ENCODE results near the gene MATN1. TPM values are rescaled to one million over a fixed set of nuclear protein-coding genes. Genes with fewer than 3 reads are reported as not detected.

Gene MATN1
- polyA plus RNA-seq, 4 donors = 0.07 to 0.27 (median 0.15) TPM

GRCh38 chr1:30668024-30668423 is 55.4 kb downstream of the MATN1 start:
- DNase-seq (ENCODE audit: low read depth in 4 of 4, low spot score in 2 of 4) = no peak

GRCh38 chr1:30666756-30667273 is 56.6 kb downstream of the MATN1 start:
- no peak for DNase-seq (ENCODE audit: low read depth in 4 of 4, low spot score in 2 of 4)

- DNase-seq (ENCODE audit: low read depth in 4 of 4, low spot score in 2 of 4) = no peak
These were observed 58.0 kb downstream of the MATN1 start for GRCh38 chr1:30665216-30666010.

DNA sequence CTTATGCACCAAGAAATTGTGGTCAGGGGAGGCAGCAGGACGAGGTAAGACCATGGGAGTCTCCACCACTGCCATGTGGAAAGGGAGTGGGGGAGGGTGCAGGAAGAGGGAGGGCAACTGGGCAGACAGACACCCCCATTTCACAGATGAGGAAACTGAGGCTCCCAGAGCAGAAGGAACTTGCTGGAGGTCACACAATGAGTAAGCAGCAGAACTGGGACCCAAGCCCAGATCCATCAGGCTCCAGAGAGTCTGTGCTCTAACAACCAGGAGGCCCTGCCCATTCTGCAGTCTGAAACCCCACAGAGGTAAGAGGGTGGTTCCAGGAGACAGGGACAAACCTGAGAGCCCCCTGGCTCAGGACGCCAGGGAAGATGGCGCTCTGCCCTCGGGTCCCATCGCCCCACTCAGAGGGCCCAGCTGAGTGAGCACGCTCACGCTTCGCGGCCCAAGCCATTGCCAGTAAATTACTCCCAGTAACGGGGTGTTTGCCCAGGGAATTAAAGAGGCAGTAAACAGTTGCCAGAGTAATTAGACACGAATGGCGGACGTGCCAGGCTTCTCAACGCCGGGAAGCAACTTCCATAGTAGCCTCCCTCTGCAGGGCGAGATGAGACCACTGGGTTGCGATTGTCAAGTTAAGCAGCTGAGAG is 59.2 kb downstream of the MATN1 start:
- DNase-seq (ENCODE audit: low read depth in 4 of 4, low spot score in 2 of 4) = peak in 1 of 4 donors; percentile 16

- DNase-seq (ENCODE audit: low read depth in 4 of 4, low spot score in 2 of 4) = no peak
These were observed 59.7 kb downstream of the MATN1 start for GRCh38 chr1:30663596-30664091.

GRCh38 chr1:30662291-30662840 is 61.0 kb downstream of the MATN1 start:
- DNase-seq (ENCODE audit: low read depth in 4 of 4, low spot score in 2 of 4) = no peak

DNA sequence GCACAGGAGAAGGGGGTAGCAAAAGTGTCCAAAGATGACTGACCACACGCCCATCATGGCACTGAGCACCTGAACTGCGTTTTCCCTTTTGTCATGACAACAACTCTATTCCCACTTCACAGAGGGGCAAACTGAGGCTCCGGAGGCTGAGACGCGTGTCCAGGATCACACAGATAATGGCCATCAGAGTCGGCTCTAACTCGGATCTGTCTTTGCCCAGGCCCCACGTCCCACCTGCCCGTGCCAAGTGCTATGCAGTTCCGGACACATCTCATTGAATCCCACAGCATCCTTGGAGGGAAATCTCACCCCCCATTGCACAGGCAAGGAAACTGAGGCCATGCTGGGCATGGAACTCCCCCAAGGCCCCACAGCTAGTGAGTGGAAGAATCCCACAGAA is 62.1 kb downstream of the MATN1 start:
- no peak for DNase-seq (ENCODE audit: low read depth in 4 of 4, low spot score in 2 of 4)

Other genes starting within 250 kb of the MATN1 start
- 10 to 100 TPM; 12.9 to 19.4 (median 14.4) TPM for gene LAPTM5, start 34.2 kb upstream of the MATN1 start, polyA plus RNA-seq (ENCODE audit: insufficient read length in 4 of 4)
- 10 to 100 TPM; 23.4 to 35.4 (median 29.0) TPM for gene SDC3, start 185.2 kb upstream of the MATN1 start, polyA plus RNA-seq (ENCODE audit: insufficient read length in 4 of 4)